Activated CD4-positive, alpha-beta T cell treated with anti-CD3 and anti-CD28 coated beads for 48 hours (primary cell): ENCODE data around the gene SLC16A7.

ENCODE experiments used
- DNase-seq: peaks from one replicate; pipeline ENCODE4 v3.0.0-alpha.2; 2020

SLC16A7 gene

GRCh38 chr12:59626382-59626781 lies 30.6 kb downstream of the SLC16A7 start:
- no peak for DNase-seq

GRCh38 chr12:59627582-59627981 lies 31.8 kb downstream of the SLC16A7 start:
- no peak for DNase-seq

GRCh38 chr12:59629890-59630289 lies 34.1 kb downstream of the SLC16A7 start:
- DNase-seq: no peak

- no peak for DNase-seq
These were observed 36.6 kb downstream of the SLC16A7 start for GRCh38 chr12:59632408-59632807.

GRCh38 chr12:59634254-59634653 lies 38.4 kb downstream of the SLC16A7 start:
- DNase-seq: no peak

GRCh38 chr12:59636945-59637691 lies 41.3 kb downstream of the SLC16A7 start:
- DNase-seq: no peak

GRCh38 chr12:59637692-59638070 lies 41.9 kb downstream of the SLC16A7 start:
- no peak for DNase-seq

GRCh38 chr12:59643550-59643949 lies 47.7 kb downstream of the SLC16A7 start:
- DNase-seq: no peak

- DNase-seq: no peak
These were observed 49.4 kb downstream of the SLC16A7 start for GRCh38 chr12:59645242-59645641.

- no peak for DNase-seq
These were observed 50.8 kb downstream of the SLC16A7 start for GRCh38 chr12:59646636-59647035.

GRCh38 chr12:59649203-59649602 lies 53.4 kb downstream of the SLC16A7 start:
- no peak for DNase-seq

GRCh38 chr12:59650588-59651228 lies 54.9 kb downstream of the SLC16A7 start:
- no peak for DNase-seq

- no peak for DNase-seq
These were observed 55.5 kb downstream of the SLC16A7 start for GRCh38 chr12:59651229-59651920.

- no peak for DNase-seq
These were observed 56.3 kb downstream of the SLC16A7 start for GRCh38 chr12:59652130-59652529.

GRCh38 chr12:59654061-59654460 lies 58.2 kb downstream of the SLC16A7 start:
- DNase-seq: no peak

GRCh38 chr12:59657266-59657665 lies 61.4 kb downstream of the SLC16A7 start:
- no peak for DNase-seq

- DNase-seq: no peak
These were observed 61.9 kb downstream of the SLC16A7 start for GRCh38 chr12:59657711-59658110.

- DNase-seq: no peak
These were observed 64.3 kb downstream of the SLC16A7 start for GRCh38 chr12:59660148-59660547.

- no peak for DNase-seq
These were observed 65.2 kb downstream of the SLC16A7 start for GRCh38 chr12:59660921-59661597.

- DNase-seq: no peak
These were observed 68.7 kb downstream of the SLC16A7 start for GRCh38 chr12:59664495-59664894.

- no peak for DNase-seq
These were observed 69.9 kb downstream of the SLC16A7 start for GRCh38 chr12:59665701-59666100.

- no peak for DNase-seq
These were observed 72.8 kb downstream of the SLC16A7 start for GRCh38 chr12:59668674-59669073.

- DNase-seq: no peak
These were observed 76.4 kb downstream of the SLC16A7 start for GRCh38 chr12:59672273-59672672.

- no peak for DNase-seq
These were observed 79.6 kb downstream of the SLC16A7 start for GRCh38 chr12:59675461-59675860.
